NCI-H1105 (cell line): ENCODE measurements around the gene ARHGAP45.

Source experiments
- DNase-seq: peaks from one replicate; lab custom pipeline; 2025; lab: John Stamatoyannopoulos, UW

ARHGAP45 gene

GRCh38 chr19:1038978-1039645 lies 27.9 kb upstream of the ARHGAP45 start:
- DNase-seq, result no peak

- DNase-seq, result peak; percentile 95
These were observed 27.1 kb upstream of the ARHGAP45 start, which contains the start of gene ABCA7 for GRCh38 chr19:1039646-1040475. TSS of gene ABCA7 (plus strand) at chr19:1040107. CDS start at chr19:1041362, 1,255 bp downstream.

- DNase-seq, result peak; percentile 91
These were observed 26.3 kb upstream of the ARHGAP45 start for GRCh38 chr19:1040476-1041271.

GRCh38 chr19:1041272-1041834 lies 25.6 kb upstream of the ARHGAP45 start:
- no peak for DNase-seq

GRCh38 chr19:1041835-1042685 lies 24.9 kb upstream of the ARHGAP45 start:
- DNase-seq, result no peak

- DNase-seq, result peak; percentile 62
These were observed 24.1 kb upstream of the ARHGAP45 start for GRCh38 chr19:1042689-1043511.

- DNase-seq, result no peak
These were observed 21.7 kb upstream of the ARHGAP45 start for GRCh38 chr19:1045247-1045603.

GRCh38 chr19:1046117-1046626 lies 20.8 kb upstream of the ARHGAP45 start:
- no peak for DNase-seq

GRCh38 chr19:1046836-1047695 lies 19.9 kb upstream of the ARHGAP45 start:
- DNase-seq, result no peak

- DNase-seq, result no peak
These were observed 19.2 kb upstream of the ARHGAP45 start for GRCh38 chr19:1047696-1048147.

GRCh38 chr19:1049106-1049505 lies 17.9 kb upstream of the ARHGAP45 start:
- DNase-seq, result no peak

GRCh38 chr19:1049800-1050199 lies 17.2 kb upstream of the ARHGAP45 start:
- no peak for DNase-seq

- DNase-seq, result no peak
These were observed 15.8 kb upstream of the ARHGAP45 start for GRCh38 chr19:1050989-1051788.

- no peak for DNase-seq
These were observed 15.2 kb upstream of the ARHGAP45 start for GRCh38 chr19:1051791-1052190.

GRCh38 chr19:1052349-1052975 lies 14.5 kb upstream of the ARHGAP45 start:
- no peak for DNase-seq

GRCh38 chr19:1053176-1054101 lies 13.5 kb upstream of the ARHGAP45 start:
- no peak for DNase-seq
